Amygdala (tissue), 56 donors: ENCODE measurements around the gene CT47A1.
"Not testable (repeated sequence)": the region's sequence is repeated elsewhere in the genome, so short reads cannot be mapped to it uniquely, and the experiment has no call there.

Experiments
- DNase-seq, 56 donors: peaks; one replicate each; lab custom pipeline; 2025; lab: John Stamatoyannopoulos, UW

The CT47A1 gene

GRCh38 chrX:120985660-120986059, at the start of gene CT47A1:
CT47A1 (minus strand) TSS chrX:120985760; CDS start chrX:120985529, 231 bp downstream.
- not testable (repeated sequence) for DNase-seq

- DNase-seq = no peak
Observed at GRCh38 chrX:121032531-121032930, 47.0 kb upstream of the CT47A1 start.

GRCh38 chrX:121030083-121030482, 44.5 kb upstream of the CT47A1 start:
- no peak for DNase-seq

GRCh38 chrX:121028419-121028818, 42.9 kb upstream of the CT47A1 start:
- no peak for DNase-seq

GRCh38 chrX:121014826-121015225, 29.3 kb upstream of the CT47A1 start:
- DNase-seq = no peak

GRCh38 chrX:121013897-121014455, 28.4 kb upstream of the CT47A1 start:
- no peak for DNase-seq

- DNase-seq = no peak
Observed at GRCh38 chrX:121011254-121011653, 25.7 kb upstream of the CT47A1 start.

- peak in 7 of 56 donors; percentile 0 to 7 (median 3) for DNase-seq
Observed at GRCh38 chrX:121010218-121010617, 24.7 kb upstream of the CT47A1 start.

GRCh38 chrX:121009764-121010163, 24.2 kb upstream of the CT47A1 start:
- no peak for DNase-seq

GRCh38 chrX:121008920-121009319, 23.4 kb upstream of the CT47A1 start:
- DNase-seq = no peak

- no peak for DNase-seq
Observed at GRCh38 chrX:121000589-121000988, 15.0 kb upstream of the CT47A1 start.

GRCh38 chrX:120999413-120999812, 13.9 kb upstream of the CT47A1 start:
- DNase-seq = no peak

- DNase-seq = not testable (repeated sequence)
Observed at GRCh38 chrX:120956500-120956899, 29.1 kb downstream of the CT47A1 start, which contains the start of gene CT47A7. CT47A7 (minus strand) TSS chrX:120956600; CDS start chrX:120956345, 255 bp downstream.
